ENCODE measurements around the gene PCDHGA5. TPM values are rescaled to one million over a fixed set of nuclear protein-coding genes. Genes with fewer than 3 reads are reported as not detected.

The PCDHGA5 gene
- total RNA-seq, 2 experiments from 2014 or later, result 0.05 to 0.11 TPM

GRCh38 chr5:141354900-141355469 lies 9.0 kb upstream of the PCDHGA5 start, which contains the start of gene PCDHGA4:
Gene PCDHGA4 (plus strand): TSS chr5:141355021. CDS start chr5:141355108, 87 bp downstream.
- ATAC-seq, result no peak
- no peaks in the 10 kb centered on the region for H3K36me3 Mint-ChIP-seq (ENCODE audit: low read depth)
- no peak within 1 kb of the TSS for H3K27ac Mint-ChIP-seq
- CTCF ChIA-PET, result interaction anchor here (1.0 to 2.0 kb wide), 7 partner anchors 22 to 523 kb away, joined by 3 to 11 read pairs (median 4); partner anchors contain the start of genes PCDHGA10 and TAF7
- H3K4me1 Mint-ChIP-seq (ENCODE audit: low read depth), result peaks cover 2% of the 10 kb centered on the region
- POLR2A ChIA-PET, result no interaction called here
- peaks cover 6% of the 10 kb centered on the region for H3K9me3 Mint-ChIP-seq (ENCODE audit: insufficient read depth)
- DNase-seq, result no peak
- peaks cover 31% of the 10 kb centered on the region for H3K27me3 Mint-ChIP-seq (ENCODE audit: low read depth)
- no peak within 1 kb of the TSS for H3K4me3 Mint-ChIP-seq

DNA sequence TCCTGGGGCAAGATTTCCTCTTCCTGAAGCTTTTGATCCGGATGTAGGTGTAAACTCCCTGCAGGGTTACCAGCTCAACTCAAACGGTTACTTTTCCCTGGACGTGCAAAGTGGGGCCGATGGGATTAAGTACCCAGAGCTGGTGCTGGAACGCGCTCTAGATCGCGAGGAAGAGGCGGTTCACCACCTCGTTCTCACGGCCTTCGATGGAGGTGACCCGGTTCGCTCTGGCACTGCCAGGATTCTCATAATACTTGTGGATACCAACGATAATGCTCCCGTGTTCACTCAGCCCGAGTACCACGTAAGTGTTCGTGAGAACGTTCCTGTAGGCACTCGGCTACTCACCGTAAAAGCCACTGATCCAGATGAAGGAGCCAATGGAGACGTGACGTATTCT lies 8.3 kb upstream of the PCDHGA5 start:
- Mint-ChIP-seq H3K27ac (no peak overlapping the region), H3K27me3 (ENCODE audit: low read depth) (peaks cover 28% of the 10 kb centered on the region), H3K36me3 (ENCODE audit: low read depth) (peaks cover 5% of the 10 kb centered on the region), H3K4me1 (ENCODE audit: low read depth) (peaks cover 2% of the 10 kb centered on the region), H3K4me3 (no peak overlapping the region), H3K9me3 (ENCODE audit: insufficient read depth) (peaks cover 12% of the 10 kb centered on the region)
- ChIA-PET CTCF (interaction anchor here (1.1 to 2.0 kb wide), 6 partner anchors 22 to 208 kb away, joined by 4 to 11 read pairs (median 4); partner anchors contain the start of genes PCDHGA10 and TAF7), POLR2A (no interaction called here)
- ATAC-seq, result no peak
- DNase-seq, result no peak

DNA sequence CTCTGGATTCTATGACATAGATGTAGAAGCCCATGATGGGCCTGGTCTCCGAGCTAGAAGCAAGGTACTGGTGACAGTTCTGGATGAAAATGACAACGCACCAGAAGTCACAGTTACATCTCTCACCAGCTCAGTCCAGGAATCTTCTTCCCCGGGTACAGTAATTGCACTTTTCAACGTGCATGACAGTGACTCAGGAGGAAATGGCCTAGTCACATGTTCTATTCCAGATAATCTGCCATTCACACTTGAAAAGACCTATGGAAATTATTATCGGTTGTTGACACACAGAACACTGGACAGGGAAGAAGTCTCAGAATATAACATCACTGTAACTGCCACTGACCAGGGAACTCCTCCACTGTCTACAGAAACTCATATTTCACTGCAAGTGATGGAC lies 7.8 kb upstream of the PCDHGA5 start:
- CTCF ChIA-PET, result interaction anchor here (1.1 to 2.0 kb wide), 4 partner anchors 23 to 208 kb away, joined by 4 to 11 read pairs (median 6); partner anchors contain the start of gene TAF7
- POLR2A ChIA-PET, result no interaction called here
- peaks cover 17% of the 10 kb centered on the region for H3K9me3 Mint-ChIP-seq (ENCODE audit: insufficient read depth)
- DNase-seq (no peak), ATAC-seq (no peak)
- peaks cover 2% of the 10 kb centered on the region for H3K4me1 Mint-ChIP-seq (ENCODE audit: low read depth)
- H3K27me3 Mint-ChIP-seq (ENCODE audit: low read depth), result peaks cover 31% of the 10 kb centered on the region
- H3K4me3 Mint-ChIP-seq, result no peak overlapping the region
- peaks cover 10% of the 10 kb centered on the region for H3K36me3 Mint-ChIP-seq (ENCODE audit: low read depth)
- no peak overlapping the region for H3K27ac Mint-ChIP-seq

- Mint-ChIP-seq H3K9me3 (ENCODE audit: insufficient read depth) (peaks cover 22% of the 10 kb centered on the region), H3K4me3 (no peak overlapping the region), H3K27ac (no peak overlapping the region), H3K27me3 (ENCODE audit: low read depth) (peaks cover 30% of the 10 kb centered on the region), H3K36me3 (ENCODE audit: low read depth) (peaks cover 13% of the 10 kb centered on the region), H3K4me1 (ENCODE audit: low read depth) (peaks cover 2% of the 10 kb centered on the region)
- ATAC-seq (no peak), DNase-seq (no peak)
- POLR2A ChIA-PET, result no interaction called here
- CTCF ChIA-PET, result no interaction called here
Observed at GRCh38 chr5:141356950-141357349, 7.0 kb upstream of the PCDHGA5 start.

- H3K27ac Mint-ChIP-seq, result no peak within 1 kb of the TSS
- ATAC-seq, result peak; percentile 55
- peaks cover 44% of the 10 kb centered on the region for H3K27me3 Mint-ChIP-seq (ENCODE audit: low read depth)
- peaks cover 29% of the 10 kb centered on the region for H3K36me3 Mint-ChIP-seq (ENCODE audit: low read depth)
- DNase-seq, result peak; percentile 36
- ChIA-PET CTCF (interaction anchor here (0.7 to 1.6 kb wide), 12 partner anchors 10 to 204 kb away, joined by 3 to 8 read pairs (median 4); partner anchors contain the start of genes PCDHGA10, PCDHGA12, PCDHGA3 and PCDHGB1), POLR2A (no interaction called here)
- peak within 1 kb of the TSS; percentile 54 for H3K4me3 Mint-ChIP-seq
- H3K9me3 Mint-ChIP-seq (ENCODE audit: insufficient read depth), result peaks cover 38% of the 10 kb centered on the region
- H3K4me1 Mint-ChIP-seq (ENCODE audit: low read depth), result peaks cover 2% of the 10 kb centered on the region
Observed at GRCh38 chr5:141359790-141360426, 4.1 kb upstream of the PCDHGA5 start, which contains the start of gene PCDHGB2. Gene PCDHGB2 (plus strand): TSS chr5:141359994. CDS start chr5:141360136, 142 bp downstream.

- DNase-seq, result no peak
- H3K27ac Mint-ChIP-seq, result no peak overlapping the region
- peaks cover 47% of the 10 kb centered on the region for H3K27me3 Mint-ChIP-seq (ENCODE audit: low read depth)
- H3K4me3 Mint-ChIP-seq, result peak overlapping the region; percentile 6
- ATAC-seq, result no peak
- peaks cover 35% of the 10 kb centered on the region for H3K36me3 Mint-ChIP-seq (ENCODE audit: low read depth)
- CTCF ChIA-PET, result interaction anchor here (0.8 to 1.3 kb wide), 4 partner anchors 10 to 203 kb away, joined by 3 to 8 read pairs (median 4); partner anchors contain the start of genes PCDHGA10, PCDHGB1 and TAF7
- H3K9me3 Mint-ChIP-seq (ENCODE audit: insufficient read depth), result peaks cover 45% of the 10 kb centered on the region
- POLR2A ChIA-PET, result no interaction called here
- peaks cover 2% of the 10 kb centered on the region for H3K4me1 Mint-ChIP-seq (ENCODE audit: low read depth)
Observed at GRCh38 chr5:141360685-141361084, 3.3 kb upstream of the PCDHGA5 start.

DNA sequence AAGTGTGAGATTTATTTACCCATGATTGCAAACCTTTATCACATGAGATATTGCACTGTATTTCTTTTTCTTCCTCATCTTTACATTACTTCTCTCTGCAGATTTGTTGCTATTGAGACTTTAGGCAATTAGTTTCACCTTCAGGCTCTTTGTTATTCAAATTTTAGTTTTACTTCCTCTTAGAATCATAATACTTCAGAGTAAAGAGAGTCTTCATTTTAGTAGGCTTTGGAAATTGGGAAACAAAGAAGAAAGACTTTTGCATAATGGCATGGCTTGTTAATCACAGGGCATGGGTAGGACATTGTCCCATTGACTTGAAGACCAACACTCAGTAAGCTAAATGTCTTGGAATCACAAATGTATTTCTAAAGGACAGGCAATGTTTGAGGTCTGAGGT lies 1.2 kb upstream of the PCDHGA5 start:
- H3K27me3 Mint-ChIP-seq (ENCODE audit: low read depth), result peaks cover 53% of the 10 kb centered on the region
- H3K4me1 Mint-ChIP-seq (ENCODE audit: low read depth), result peaks cover 2% of the 10 kb centered on the region
- no peak for ATAC-seq
- no peak overlapping the region for H3K4me3 Mint-ChIP-seq
- ChIA-PET POLR2A (interaction anchor here (1.2 kb wide), 1 partner anchor 42 kb away, joined by 3 read pairs; the partner anchor contains the start of gene TAF7), CTCF (no interaction called here)
- DNase-seq, result no peak
- H3K36me3 Mint-ChIP-seq (ENCODE audit: low read depth), result peaks cover 37% of the 10 kb centered on the region
- no peak overlapping the region for H3K27ac Mint-ChIP-seq
- H3K9me3 Mint-ChIP-seq (ENCODE audit: insufficient read depth), result peaks cover 55% of the 10 kb centered on the region

GRCh38 chr5:141366016-141366896 lies 2.3 kb downstream of the PCDHGA5 start:
- Mint-ChIP-seq H3K4me1 (ENCODE audit: low read depth) (peaks cover 8% of the 10 kb centered on the region), H3K36me3 (ENCODE audit: low read depth) (peaks cover 28% of the 10 kb centered on the region), H3K27me3 (ENCODE audit: low read depth) (peaks cover 56% of the 10 kb centered on the region), H3K27ac (no peak overlapping the region), H3K4me3 (peak overlapping the region; percentile 38), H3K9me3 (ENCODE audit: insufficient read depth) (peaks cover 48% of the 10 kb centered on the region)
- CTCF ChIA-PET, result no interaction called here
- POLR2A ChIA-PET, result no interaction called here
- no peak for DNase-seq
- ATAC-seq, result no peak

DNA sequence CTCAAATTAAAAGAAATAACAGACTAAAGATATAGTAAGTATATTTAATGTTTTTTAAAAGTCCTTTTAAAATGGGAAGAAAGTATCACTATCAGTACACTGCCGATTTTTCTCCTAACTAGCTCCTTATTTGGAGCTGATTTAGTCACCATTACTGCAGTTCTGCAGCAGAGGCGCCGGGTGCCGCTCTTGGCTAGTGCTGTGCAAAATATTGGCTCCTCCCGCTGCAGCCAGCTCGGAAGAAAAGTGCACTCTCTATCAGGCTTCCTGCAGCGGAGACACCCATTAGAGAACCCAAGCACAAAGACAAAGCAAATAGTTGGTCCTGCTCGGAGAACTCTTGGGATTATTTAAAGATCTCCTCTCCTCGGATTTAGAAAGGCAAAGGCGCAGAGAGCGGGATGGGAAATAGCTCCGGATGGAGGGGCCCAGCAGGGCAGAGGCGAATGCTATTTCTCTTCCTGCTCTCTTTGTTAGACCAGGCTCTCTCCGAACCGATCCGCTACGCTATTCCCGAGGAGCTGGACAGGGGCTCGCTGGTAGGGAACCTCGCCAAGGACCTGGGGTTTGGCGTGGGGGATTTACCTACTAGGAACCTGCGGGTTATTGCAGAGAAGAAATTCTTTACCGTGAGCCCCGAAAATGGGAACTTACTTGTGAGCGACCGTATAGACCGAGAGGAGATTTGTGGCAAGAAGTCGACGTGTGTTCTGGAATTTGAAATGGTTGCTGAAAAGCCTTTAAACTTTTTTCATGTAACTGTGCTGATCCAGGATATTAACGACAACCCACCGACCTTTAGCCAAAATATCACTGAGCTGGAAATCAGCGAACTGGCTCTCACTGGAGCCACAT lies 6.3 kb downstream of the PCDHGA5 start, which contains the start of gene PCDHGB3:
PCDHGB3 (plus strand) TSS at position 249 of the 855 bp plus-strand sequence; CDS start at position 402, 153 bp downstream.
- POLR2A ChIA-PET, result interaction anchor here (0.7 kb wide), 1 partner anchor 51 kb away, joined by 3 read pairs; no protein-coding TSS in a partner anchor
- Mint-ChIP-seq H3K27me3 (ENCODE audit: low read depth) (peaks cover 45% of the 10 kb centered on the region), H3K9me3 (ENCODE audit: insufficient read depth) (peaks cover 27% of the 10 kb centered on the region), H3K4me3 (peak within 1 kb of the TSS; percentile 63), H3K27ac (no peak within 1 kb of the TSS), H3K36me3 (ENCODE audit: low read depth) (peaks cover 15% of the 10 kb centered on the region), H3K4me1 (ENCODE audit: low read depth) (peaks cover 8% of the 10 kb centered on the region)
- DNase-seq (peak; percentile 52), ATAC-seq (peak; percentile 57)
- CTCF ChIA-PET, result interaction anchor here (0.8 to 2.2 kb wide), 21 partner anchors 10 to 197 kb away, joined by 3 to 22 read pairs (median 5); partner anchors contain the start of genes PCDHGA1, PCDHGA10, PCDHGA11 and PCDHGA12

DNA sequence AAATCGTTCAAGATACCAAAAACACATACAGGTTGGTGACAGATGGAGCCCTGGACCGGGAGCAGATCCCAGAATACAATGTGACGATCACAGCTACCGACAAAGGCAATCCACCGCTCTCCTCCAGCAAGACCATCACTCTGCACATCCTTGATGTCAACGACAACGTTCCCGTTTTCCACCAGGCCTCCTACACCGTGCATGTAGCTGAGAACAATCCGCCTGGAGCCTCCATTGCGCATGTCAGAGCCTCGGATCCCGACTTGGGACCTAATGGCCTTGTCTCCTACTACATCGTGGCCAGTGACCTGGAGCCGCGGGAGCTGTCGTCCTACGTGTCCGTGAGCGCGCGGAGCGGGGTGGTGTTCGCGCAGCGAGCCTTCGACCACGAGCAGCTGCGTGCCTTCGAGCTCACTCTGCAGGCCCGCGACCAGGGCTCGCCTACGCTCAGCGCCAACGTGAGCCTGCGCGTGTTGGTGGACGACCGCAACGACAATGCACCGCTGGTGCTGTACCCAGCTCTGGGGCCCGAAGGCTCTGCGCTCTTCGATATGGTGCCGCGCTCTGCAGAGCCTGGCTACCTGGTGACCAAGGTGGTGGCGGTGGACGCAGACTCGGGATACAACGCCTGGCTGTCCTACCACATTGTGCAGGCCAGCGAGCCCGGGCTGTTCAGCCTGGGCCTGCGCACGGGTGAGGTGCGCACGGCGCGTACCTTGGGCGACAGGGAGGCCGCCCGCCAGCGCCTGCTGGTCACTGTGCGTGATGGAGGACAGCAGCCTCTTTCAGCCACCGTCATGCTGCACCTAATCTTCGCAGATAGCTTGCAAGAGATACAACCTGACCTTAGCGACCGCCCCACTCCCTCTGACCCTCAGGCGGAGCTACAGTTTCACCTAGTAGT lies 7.9 kb downstream of the PCDHGA5 start:
- no peak overlapping the region for H3K4me3 Mint-ChIP-seq
- peaks cover 9% of the 10 kb centered on the region for H3K36me3 Mint-ChIP-seq (ENCODE audit: low read depth)
- peaks cover 18% of the 10 kb centered on the region for H3K9me3 Mint-ChIP-seq (ENCODE audit: insufficient read depth)
- no peak for ATAC-seq
- H3K4me1 Mint-ChIP-seq (ENCODE audit: low read depth), result peaks cover 8% of the 10 kb centered on the region
- CTCF ChIA-PET, result interaction anchor here (0.7 to 1.7 kb wide), 4 partner anchors 28 to 59 kb away, joined by 3 to 6 read pairs (median 6); partner anchors contain the start of genes PCDHGA10, PCDHGA11, PCDHGA12 and PCDHGA3
- DNase-seq, result no peak
- H3K27ac Mint-ChIP-seq, result no peak overlapping the region
- POLR2A ChIA-PET, result interaction anchor here (0.6 kb wide), 1 partner anchor 1070 kb away, joined by 3 read pairs; no protein-coding TSS in a partner anchor
- H3K27me3 Mint-ChIP-seq (ENCODE audit: low read depth), result peaks cover 39% of the 10 kb centered on the region

All from activated CD8-positive, alpha-beta T cell treated with anti-CD3 and anti-CD28 coated beads, Interleukin-2, amount 10 ng/mL, durations not matched to agents 7 days and 5 days (primary cell).